Measurements from ENCODE around the gene HOTAIR. TPM values are rescaled to one million over a fixed set of nuclear protein-coding genes. Genes with fewer than 3 reads are reported as not detected.

Gene HOTAIR
- total RNA-seq, 3 donors from 2014 or later (not counting 1 experiment from before 2014, with no cell fraction given), result not detected

DNA sequence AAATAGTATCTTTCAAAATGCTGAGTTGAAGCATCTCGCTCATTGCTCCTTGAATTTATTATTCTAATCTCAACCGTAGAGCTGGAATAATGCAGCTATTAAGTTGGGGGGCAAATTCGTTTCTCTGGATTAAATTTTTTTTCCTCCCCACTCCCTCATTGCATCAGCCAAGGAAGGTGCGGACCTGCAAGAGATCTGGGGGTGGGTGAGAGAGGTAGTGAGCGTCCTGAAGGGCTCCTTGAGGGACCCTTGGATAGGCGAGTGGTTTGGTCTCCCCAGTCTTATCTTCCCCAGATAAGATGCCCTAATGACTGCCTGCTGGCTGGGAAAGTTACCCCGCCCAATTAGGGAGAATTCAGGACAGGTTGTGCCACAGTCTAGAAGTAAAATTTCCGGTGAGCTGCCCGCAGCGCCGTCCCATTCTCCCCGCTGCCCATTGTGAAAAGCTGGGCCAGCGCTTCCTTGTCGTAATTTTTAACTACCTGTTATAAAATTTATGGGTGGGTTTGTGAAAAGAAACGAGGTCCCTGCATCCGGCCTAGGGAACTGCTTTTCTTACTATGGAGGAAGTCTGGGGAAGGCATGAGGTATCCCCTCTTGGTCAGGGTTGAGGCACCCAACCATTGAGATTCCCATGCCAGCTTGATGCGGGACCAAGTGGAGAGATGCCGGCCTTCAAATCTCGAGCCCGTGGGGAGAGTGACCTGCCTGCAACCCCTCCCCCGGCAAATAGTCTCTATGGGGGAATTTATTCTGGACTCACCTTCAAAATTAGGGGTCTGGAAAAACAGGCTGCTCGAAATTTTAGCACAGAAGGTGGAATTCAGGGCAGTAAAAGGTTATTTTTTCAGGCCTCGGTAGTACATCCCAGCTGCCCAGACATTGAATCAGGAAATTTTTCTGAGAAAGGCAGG is 40.5 kb upstream of the HOTAIR start:
- no peaks in the 10 kb centered on the region for H3K36me3 Mint-ChIP-seq
- peaks cover 47 to 60% of the 10 kb centered on the region in 2 donors for H3K27me3 Mint-ChIP-seq (ENCODE audit: low read depth in 2 of 2)
- H3K27ac Mint-ChIP-seq, result no peak overlapping the region
- H3K27ac ChIP-seq (ENCODE audit: low read length), result no peak overlapping the region
- H3K4me1 Mint-ChIP-seq, result peaks cover 23 to 46% of the 10 kb centered on the region in 2 donors
- ATAC-seq (no peak), DNase-seq (no peak)
- WGBS (ENCODE audit: insufficient coverage), result 8% methylated on average over 19 of the region's 23 CpGs
- H3K27me3 ChIP-seq (ENCODE audit: control insufficient read depth, insufficient read depth, low read length), result peaks cover 68% of the 10 kb centered on the region
- H3K9me3 Mint-ChIP-seq, result no peaks in the 10 kb centered on the region
- peaks cover 33% of the 10 kb centered on the region for H3K4me1 ChIP-seq (ENCODE audit: control insufficient read depth, insufficient read depth, low read length)
- intact Hi-C loops (cut with micrococcal nuclease), result loop anchor here (10.0 kb wide), 1 partner anchor 270 kb away; the partner anchor contains the start of genes CBX5 and HNRNPA1
- H3K4me3 ChIP-seq (ENCODE audit: low read length), result no peak overlapping the region
- H3K36me3 ChIP-seq (ENCODE audit: control insufficient read depth, insufficient read depth, low read length), result no peaks in the 10 kb centered on the region
- TF ChIP-seq CTCF (IDR thresholded peaks at IDR 0.05), result no peak
- H3K9me3 ChIP-seq (ENCODE audit: control insufficient read depth, insufficient read depth, low read length), result no peaks in the 10 kb centered on the region
- peak overlapping the region; percentile 13 for H3K4me3 Mint-ChIP-seq

- Mint-ChIP-seq H3K9me3 (no peaks in the 10 kb centered on the region), H3K27me3 (ENCODE audit: low read depth in 2 of 2) (peaks cover 55 to 64% of the 10 kb centered on the region in 2 donors), H3K36me3 (no peaks in the 10 kb centered on the region), H3K27ac (no peak overlapping the region), H3K4me1 (peaks cover 18 to 47% of the 10 kb centered on the region in 2 donors), H3K4me3 (peak overlapping the region; percentile 13)
- 5% methylated on average over 27 of the region's 36 CpGs for WGBS (ENCODE audit: insufficient coverage)
- no peaks in the 10 kb centered on the region for H3K9me3 ChIP-seq (ENCODE audit: control insufficient read depth, insufficient read depth, low read length)
- H3K4me1 ChIP-seq (ENCODE audit: control insufficient read depth, insufficient read depth, low read length), result peaks cover 34% of the 10 kb centered on the region
- intact Hi-C loops (cut with micrococcal nuclease), result loop anchor here (5.0 to 10.0 kb wide), 2 partner anchors 37 to 270 kb away; partner anchors contain the start of genes CBX5 and HNRNPA1
- peaks cover 75% of the 10 kb centered on the region for H3K27me3 ChIP-seq (ENCODE audit: control insufficient read depth, insufficient read depth, low read length)
- ATAC-seq (no peak), DNase-seq (no peak)
- no peaks in the 10 kb centered on the region for H3K36me3 ChIP-seq (ENCODE audit: control insufficient read depth, insufficient read depth, low read length)
- TF ChIP-seq CTCF (IDR thresholded peaks at IDR 0.05), result no peak
- H3K27ac ChIP-seq (ENCODE audit: low read length), result no peak overlapping the region
- no peak overlapping the region for H3K4me3 ChIP-seq (ENCODE audit: low read length)
Observed at GRCh38 chr12:54014377-54015017, 39.7 kb upstream of the HOTAIR start.

DNA sequence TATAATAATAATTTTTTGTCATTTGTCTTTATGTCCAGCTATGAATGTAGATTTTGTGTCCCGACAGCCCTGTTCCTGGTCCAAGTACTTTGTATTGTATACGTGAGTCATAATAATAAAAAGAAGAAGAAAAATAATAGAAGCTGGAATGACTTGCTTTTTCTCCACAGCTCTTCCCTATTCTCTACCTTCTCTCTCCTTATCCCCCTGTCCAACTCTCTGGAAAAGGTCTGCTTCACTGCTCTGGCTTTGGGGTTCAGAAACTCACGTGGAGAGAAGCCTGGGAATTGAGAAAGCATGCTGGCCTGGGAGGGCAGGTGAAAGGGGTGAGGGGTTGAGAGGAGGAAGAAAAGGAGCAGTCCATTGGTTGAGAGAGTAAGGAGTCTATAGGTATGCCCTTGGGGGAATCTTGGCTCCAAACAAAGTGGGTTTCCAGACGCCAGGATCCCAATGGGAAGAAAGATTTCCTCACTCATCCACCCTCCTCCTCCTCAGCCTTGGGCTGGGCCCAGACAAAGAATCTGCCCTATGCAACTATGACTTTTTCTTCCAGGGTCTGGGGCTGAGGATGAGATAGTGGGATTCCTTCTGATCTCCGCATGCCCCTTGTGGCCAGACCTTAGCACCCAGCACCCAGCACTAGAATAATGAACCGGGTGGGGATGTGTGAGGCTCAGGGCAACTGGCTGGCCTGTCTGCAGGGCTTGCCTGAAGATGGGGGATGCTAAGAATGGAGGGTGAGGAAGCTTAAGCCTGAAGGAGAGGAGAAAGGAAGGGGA is 38.1 kb upstream of the HOTAIR start:
- Mint-ChIP-seq H3K4me1 (peaks cover 18 to 45% of the 10 kb centered on the region in 2 donors), H3K27me3 (ENCODE audit: low read depth in 2 of 2) (peaks cover 66 to 75% of the 10 kb centered on the region in 2 donors), H3K36me3 (no peaks in the 10 kb centered on the region), H3K4me3 (no peak overlapping the region), H3K27ac (no peak overlapping the region), H3K9me3 (no peaks in the 10 kb centered on the region)
- Histone ChIP-seq H3K9me3 (ENCODE audit: control insufficient read depth, insufficient read depth, low read length) (no peaks in the 10 kb centered on the region), H3K36me3 (ENCODE audit: control insufficient read depth, insufficient read depth, low read length) (no peaks in the 10 kb centered on the region), H3K27me3 (ENCODE audit: control insufficient read depth, insufficient read depth, low read length) (peaks cover 76% of the 10 kb centered on the region), H3K4me3 (ENCODE audit: low read length) (no peak overlapping the region), H3K4me1 (ENCODE audit: control insufficient read depth, insufficient read depth, low read length) (peaks cover 27% of the 10 kb centered on the region), H3K27ac (ENCODE audit: low read length) (no peak overlapping the region)
- no peak for TF ChIP-seq CTCF (IDR thresholded peaks at IDR 0.05)
- ATAC-seq (no peak), DNase-seq (no peak)
- intact Hi-C loops (cut with micrococcal nuclease), result loop anchor here (5.0 to 10.0 kb wide), 2 partner anchors 36 to 272 kb away; partner anchors contain the start of genes CBX5 and HNRNPA1
- WGBS (ENCODE audit: insufficient coverage), result 35% methylated on average over 4 of the region's 6 CpGs

Data from natural killer cell (primary cell).